CD4-positive, alpha-beta T cell treated with Interleukin-4 for 4 hours (primary cell): Measurements from ENCODE around the gene QRICH1.

Experiments used
- DNase-seq: peaks from one replicate; pipeline ENCODE4 v3.0.0-alpha.2; 2020

QRICH1 gene

GRCh38 chr3:49032646-49033304 lies 61.1 kb downstream of the QRICH1 start:
- no peak for DNase-seq

GRCh38 chr3:49030321-49030720 lies 63.5 kb downstream of the QRICH1 start:
- no peak for DNase-seq

GRCh38 chr3:49029563-49029884 lies 64.3 kb downstream of the QRICH1 start:
- no peak for DNase-seq

- DNase-seq: peak; percentile 93
Measured at GRCh38 chr3:49028673-49029562, 65.0 kb downstream of the QRICH1 start, which contains the start of gene IMPDH2. Gene IMPDH2, minus strand, starts transcription at chr3:49029398. Its CDS starts 48 bp downstream, at chr3:49029350.

- no peak for DNase-seq
Measured at GRCh38 chr3:49028298-49028672, 65.6 kb downstream of the QRICH1 start.

GRCh38 chr3:49027634-49028033 lies 66.2 kb downstream of the QRICH1 start:
- no peak for DNase-seq

- DNase-seq: no peak
Measured at GRCh38 chr3:49026536-49026935, 67.3 kb downstream of the QRICH1 start.

GRCh38 chr3:49025793-49026520 lies 67.9 kb downstream of the QRICH1 start:
- DNase-seq: no peak

GRCh38 chr3:49025005-49025792 lies 68.7 kb downstream of the QRICH1 start:
- DNase-seq: no peak

- no peak for DNase-seq
Measured at GRCh38 chr3:49024449-49024848, 69.4 kb downstream of the QRICH1 start.

GRCh38 chr3:49023775-49024174 lies 70.1 kb downstream of the QRICH1 start:
- DNase-seq: no peak

GRCh38 chr3:49022688-49023171 lies 71.1 kb downstream of the QRICH1 start:
- no peak for DNase-seq

GRCh38 chr3:49021813-49022687 lies 71.8 kb downstream of the QRICH1 start, which contains the start of gene NDUFAF3:
Gene NDUFAF3, plus strand, starts transcription at chr3:49022121. Its CDS starts 24 bp downstream, at chr3:49022145.
- DNase-seq: peak; percentile 91

GRCh38 chr3:49021213-49021812 lies 72.6 kb downstream of the QRICH1 start:
- peak; percentile 97 for DNase-seq

- DNase-seq: peak; percentile 22
Measured at GRCh38 chr3:49020330-49021212, 73.3 kb downstream of the QRICH1 start.

GRCh38 chr3:49019941-49020329 lies 73.9 kb downstream of the QRICH1 start:
- DNase-seq: no peak

GRCh38 chr3:49018707-49019006 lies 75.2 kb downstream of the QRICH1 start:
- no peak for DNase-seq

GRCh38 chr3:49017971-49018706 lies 75.7 kb downstream of the QRICH1 start, which contains the start of gene DALRD3:
Gene DALRD3, minus strand, starts transcription at chr3:49018580. Its CDS starts 16 bp downstream, at chr3:49018564.
- peak; percentile 59 for DNase-seq
